MCF 10A (cell line): ENCODE measurements around the gene PRSS33. TPM values are rescaled to one million over a fixed set of nuclear protein-coding genes. Genes with fewer than 3 reads are reported as not detected.

ENCODE experiments used
- BruUV-seq: library from RNA; stranded (reverse); fragments of 400-500 nt; replicated peaks from 2 replicates; lab custom pipeline; 2021; lab: Mats Ljungman, UMichigan
- CTCF ChIA-PET: fragments of 300-600 bp; sonication (Branson Sonifier 250); formaldehyde crosslinking; extraction: SDS; loops from one replicate; lab custom pipeline; 2021; ENCODE audit warnings: antibody characterized with exemption, inconsistent platforms; lab: Yijun Ruan, JAX
- POLR2A ChIA-PET: fragments of 300-600, 350-650 bp; sonication (Branson Sonifier 250); formaldehyde crosslinking; extraction: SDS; loops from one replicate; lab custom pipeline; 2020; ENCODE audit warnings: antibody characterized with exemption, inconsistent platforms; lab: Yijun Ruan, JAX
- DNase-seq: peaks from one replicate; pipeline ENCODE4 v3.0.0-alpha.2; 2018; ENCODE audit not compliant: unreplicated experiment
- H3K27ac Mint-ChIP-seq: one replicate; pipeline ENCODE4 v1.8.0; 2022; ENCODE audit warnings: mild to moderate bottlenecking, low read depth, mixed read lengths; ENCODE audit not compliant: unreplicated experiment
- H3K27me3 Mint-ChIP-seq: one replicate; pipeline ENCODE4 v1.8.0; 2022; ENCODE audit warnings: mixed read lengths; ENCODE audit not compliant: insufficient read depth, unreplicated experiment
- H3K36me3 Mint-ChIP-seq: one replicate; pipeline ENCODE4 v1.8.0; 2022; ENCODE audit warnings: mild to moderate bottlenecking, moderate library complexity, mixed read lengths; ENCODE audit not compliant: insufficient read depth, unreplicated experiment
- H3K4me1 Mint-ChIP-seq: one replicate; pipeline ENCODE4 v1.8.0; 2022; ENCODE audit warnings: mixed read lengths; ENCODE audit not compliant: insufficient read depth, unreplicated experiment
- H3K4me3 Mint-ChIP-seq: one replicate; pipeline ENCODE4 v1.8.0; 2022; ENCODE audit warnings: mild to moderate bottlenecking, moderate library complexity, mixed read lengths; ENCODE audit not compliant: unreplicated experiment
- H3K9me3 Mint-ChIP-seq: one replicate; pipeline ENCODE4 v1.8.0; 2022; ENCODE audit warnings: mixed read lengths; ENCODE audit not compliant: unreplicated experiment
- intact Hi-C: fragments of 100-400 bp; cut with micrococcal nuclease; formaldehyde crosslinking; loops from 2 replicates; pipeline ENCODE4 v1.14.1; 2022
- total RNA-seq: library from RNA; stranded (reverse); gene quantifications from 2 replicates; pipeline ENCODE4 v1.2.3, GENCODE V29; 2022
- TF ChIP-seq, protein P1 (sequence below): fragments of 200-600 bp; IDR thresholded peaks from one replicate; pipeline ENCODE4 v1.8.0; 2022; ENCODE audit warnings: antibody characterized with exemption, mild to moderate bottlenecking; ENCODE audit not compliant: unreplicated experiment

The PRSS33 gene
- total RNA-seq, 1 experiment from 2014 or later: not detected

GRCh38 chr16:2764718-2765117 lies 22.6 kb downstream of the PRSS33 start:
- CTCF ChIA-PET: interaction anchor here (0.5 kb wide), 1 partner anchor 245 kb away, joined by 3 read pairs; no protein-coding TSS in a partner anchor
- BruUV-seq: no TSS peak
- H3K4me1 Mint-ChIP-seq: peaks cover 31% of the 10 kb centered on the region
- intact Hi-C loops: no loop called here
- H3K27ac Mint-ChIP-seq: no peak overlapping the region
- POLR2A ChIA-PET: interaction anchor here (1.3 to 3.5 kb wide), 3 partner anchors 9 to 104 kb away, joined by 3 to 23 read pairs (median 6); partner anchors contain the start of gene SRRM2
- peaks cover 100% of the 10 kb centered on the region for H3K36me3 Mint-ChIP-seq
- H3K4me3 Mint-ChIP-seq: no peak overlapping the region
- TF ChIP-seq, protein P1, sequence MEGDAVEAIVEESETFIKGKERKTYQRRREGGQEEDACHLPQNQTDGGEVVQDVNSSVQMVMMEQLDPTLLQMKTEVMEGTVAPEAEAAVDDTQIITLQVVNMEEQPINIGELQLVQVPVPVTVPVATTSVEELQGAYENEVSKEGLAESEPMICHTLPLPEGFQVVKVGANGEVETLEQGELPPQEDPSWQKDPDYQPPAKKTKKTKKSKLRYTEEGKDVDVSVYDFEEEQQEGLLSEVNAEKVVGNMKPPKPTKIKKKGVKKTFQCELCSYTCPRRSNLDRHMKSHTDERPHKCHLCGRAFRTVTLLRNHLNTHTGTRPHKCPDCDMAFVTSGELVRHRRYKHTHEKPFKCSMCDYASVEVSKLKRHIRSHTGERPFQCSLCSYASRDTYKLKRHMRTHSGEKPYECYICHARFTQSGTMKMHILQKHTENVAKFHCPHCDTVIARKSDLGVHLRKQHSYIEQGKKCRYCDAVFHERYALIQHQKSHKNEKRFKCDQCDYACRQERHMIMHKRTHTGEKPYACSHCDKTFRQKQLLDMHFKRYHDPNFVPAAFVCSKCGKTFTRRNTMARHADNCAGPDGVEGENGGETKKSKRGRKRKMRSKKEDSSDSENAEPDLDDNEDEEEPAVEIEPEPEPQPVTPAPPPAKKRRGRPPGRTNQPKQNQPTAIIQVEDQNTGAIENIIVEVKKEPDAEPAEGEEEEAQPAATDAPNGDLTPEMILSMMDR: no peak
- H3K9me3 Mint-ChIP-seq: no peaks in the 10 kb centered on the region
- no peak for DNase-seq
- no peaks in the 10 kb centered on the region for H3K27me3 Mint-ChIP-seq

DNA sequence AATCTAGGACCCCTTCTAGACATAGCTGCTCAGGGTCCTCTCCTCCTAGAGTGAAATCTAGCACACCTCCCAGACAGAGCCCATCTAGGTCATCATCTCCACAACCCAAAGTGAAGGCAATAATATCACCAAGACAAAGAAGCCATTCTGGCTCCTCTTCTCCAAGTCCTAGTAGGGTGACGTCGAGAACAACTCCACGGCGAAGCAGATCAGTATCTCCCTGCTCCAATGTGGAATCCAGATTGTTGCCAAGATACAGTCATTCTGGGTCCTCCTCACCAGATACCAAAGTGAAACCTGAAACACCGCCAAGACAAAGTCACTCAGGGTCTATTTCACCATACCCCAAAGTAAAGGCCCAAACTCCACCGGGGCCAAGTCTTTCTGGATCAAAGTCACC lies 24.2 kb downstream of the PRSS33 start:
- H3K9me3 Mint-ChIP-seq: no peaks in the 10 kb centered on the region
- no peak overlapping the region for H3K4me3 Mint-ChIP-seq
- no peak for DNase-seq
- intact Hi-C loops: no loop called here
- BruUV-seq: no TSS peak
- CTCF ChIA-PET: no interaction called here
- no peak overlapping the region for H3K27ac Mint-ChIP-seq
- TF ChIP-seq, protein P1: no peak
- POLR2A ChIA-PET: interaction anchor here (0.9 to 3.5 kb wide), 3 partner anchors 9 to 105 kb away, joined by 3 to 23 read pairs (median 6); partner anchors contain the start of gene SRRM2
- peaks cover 100% of the 10 kb centered on the region for H3K36me3 Mint-ChIP-seq
- H3K27me3 Mint-ChIP-seq: no peaks in the 10 kb centered on the region
- H3K4me1 Mint-ChIP-seq: peaks cover 26% of the 10 kb centered on the region

DNA sequence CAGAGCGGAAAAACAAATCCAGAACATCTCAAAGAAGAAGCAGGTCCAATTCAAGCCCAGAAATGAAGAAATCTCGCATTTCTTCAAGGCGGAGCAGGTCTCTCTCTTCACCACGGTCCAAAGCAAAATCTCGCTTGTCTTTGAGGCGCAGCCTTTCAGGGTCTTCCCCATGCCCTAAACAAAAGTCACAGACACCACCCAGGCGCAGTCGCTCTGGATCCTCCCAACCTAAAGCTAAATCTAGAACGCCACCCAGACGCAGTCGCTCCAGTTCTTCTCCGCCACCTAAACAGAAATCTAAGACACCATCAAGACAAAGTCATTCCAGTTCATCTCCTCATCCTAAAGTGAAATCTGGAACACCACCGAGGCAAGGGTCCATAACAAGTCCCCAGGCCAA lies 24.6 kb downstream of the PRSS33 start:
- Mint-ChIP-seq H3K36me3 (peaks cover 100% of the 10 kb centered on the region), H3K27ac (no peak overlapping the region), H3K9me3 (no peaks in the 10 kb centered on the region), H3K27me3 (no peaks in the 10 kb centered on the region), H3K4me3 (no peak overlapping the region), H3K4me1 (peaks cover 26% of the 10 kb centered on the region)
- DNase-seq: no peak
- no TSS peak for BruUV-seq
- POLR2A ChIA-PET: interaction anchor here (1.0 to 3.5 kb wide), 3 partner anchors 9 to 15 kb away, joined by 3 to 23 read pairs (median 5); partner anchors contain the start of gene SRRM2
- CTCF ChIA-PET: no interaction called here
- intact Hi-C loops: no loop called here
- TF ChIP-seq, protein P1: no peak

DNA sequence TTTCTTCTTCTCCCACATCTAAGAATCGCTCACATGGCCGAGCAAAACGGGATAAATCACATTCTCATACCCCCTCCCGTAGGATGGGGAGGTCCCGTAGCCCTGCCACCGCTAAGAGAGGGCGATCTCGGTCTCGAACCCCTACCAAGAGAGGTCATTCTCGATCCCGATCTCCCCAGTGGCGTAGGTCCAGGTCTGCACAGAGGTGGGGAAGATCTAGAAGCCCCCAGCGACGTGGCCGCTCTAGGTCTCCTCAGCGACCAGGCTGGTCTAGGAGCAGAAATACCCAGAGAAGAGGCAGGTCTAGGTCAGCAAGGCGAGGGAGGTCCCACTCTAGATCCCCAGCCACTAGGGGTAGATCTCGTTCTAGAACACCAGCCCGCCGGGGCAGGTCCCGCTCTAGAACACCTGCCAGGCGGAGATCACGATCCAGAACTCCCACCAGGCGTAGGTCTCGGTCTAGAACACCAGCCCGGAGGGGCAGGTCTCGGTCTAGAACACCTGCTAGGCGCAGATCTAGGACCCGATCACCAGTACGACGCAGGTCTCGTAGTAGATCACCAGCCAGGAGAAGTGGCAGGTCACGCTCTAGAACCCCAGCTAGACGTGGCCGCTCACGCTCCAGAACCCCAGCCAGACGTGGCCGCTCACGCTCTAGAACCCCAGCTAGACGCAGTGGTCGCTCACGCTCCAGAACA lies 25.3 kb downstream of the PRSS33 start:
- H3K9me3 Mint-ChIP-seq: no peaks in the 10 kb centered on the region
- no peaks in the 10 kb centered on the region for H3K27me3 Mint-ChIP-seq
- CTCF ChIA-PET: no interaction called here
- H3K36me3 Mint-ChIP-seq: peaks cover 100% of the 10 kb centered on the region
- peaks cover 29% of the 10 kb centered on the region for H3K4me1 Mint-ChIP-seq
- H3K27ac Mint-ChIP-seq: no peak overlapping the region
- BruUV-seq: no TSS peak
- intact Hi-C loops: no loop called here
- POLR2A ChIA-PET: interaction anchor here (0.7 to 1.3 kb wide), 4 partner anchors 8 to 167 kb away, joined by 3 to 5 read pairs (median 3); no protein-coding TSS in a partner anchor
- H3K4me3 Mint-ChIP-seq: no peak overlapping the region
- TF ChIP-seq, protein P1: no peak
- DNase-seq: no peak
